Hepatocyte (in vitro differentiated cells): ENCODE data around the gene C16orf87. TPM values are rescaled to one million over a fixed set of nuclear protein-coding genes. Genes with fewer than 3 reads are reported as not detected.

Source experiments
- DNase-seq: peaks from one replicate; pipeline ENCODE4 v3.0.0-alpha.2; 2016; ENCODE audit warnings: low spot score
- H2AFZ ChIP-seq: fragments of 200-600 bp; sonication (generic); 2 replicates; pipeline ENCODE4 v1.6.0; 2016; ENCODE audit warnings: antibody characterized with exemption, mild to moderate bottlenecking
- H3K27ac ChIP-seq: fragments of 200-600 bp; sonication (generic); 2 replicates; pipeline ENCODE4 v1.5.1; 2016; ENCODE audit warnings: mild to moderate bottlenecking
- H3K27me3 ChIP-seq: fragments of 200-600 bp; sonication (generic); 2 replicates; pipeline ENCODE4 v1.6.1; 2016
- H3K36me3 ChIP-seq: fragments of 200-600 bp; sonication (generic); replicated peaks from 2 replicates; pipeline ENCODE4 v1.5.1; 2016; ENCODE audit warnings: low read depth; ENCODE audit not compliant: insufficient read depth
- H3K4me1 ChIP-seq: fragments of 200-600 bp; sonication (generic); 2 replicates; pipeline ENCODE4 v1.5.1; 2016; ENCODE audit warnings: mild to moderate bottlenecking, moderate library complexity; ENCODE audit not compliant: insufficient read depth
- H3K4me2 ChIP-seq: fragments of 200-600 bp; sonication (generic); 2 replicates; pipeline ENCODE4 v1.6.0; 2016
- H3K4me3 ChIP-seq: fragments of 200-600 bp; sonication (generic); 2 replicates; pipeline ENCODE4 v1.5.1; 2016; ENCODE audit warnings: mild to moderate bottlenecking
- H3K79me2 ChIP-seq: fragments of 200-600 bp; sonication (generic); 2 replicates; pipeline ENCODE4 v1.6.0; 2017; ENCODE audit warnings: mild to moderate bottlenecking
- H3K9me2 ChIP-seq: fragments of 200-600 bp; sonication (generic); replicated peaks from 2 replicates; pipeline ENCODE4 v1.6.0; 2017; ENCODE audit warnings: mild to moderate bottlenecking; ENCODE audit not compliant: insufficient read depth
- H3K9me3 ChIP-seq: fragments of 200-600 bp; sonication (generic); 2 replicates; pipeline ENCODE4 v1.5.1; 2016; ENCODE audit warnings: low read depth, mild to moderate bottlenecking
- H4K20me1 ChIP-seq: fragments of 200-600 bp; sonication (generic); 2 replicates; pipeline ENCODE4 v1.6.0; 2016; ENCODE audit warnings: mild to moderate bottlenecking; ENCODE audit not compliant: insufficient read depth, poor library complexity, severe bottlenecking
- CTCF ChIP-seq: fragments of 200-600 bp; sonication (generic); IDR thresholded peaks from 2 replicates; pipeline ENCODE4 v1.5.1; 2016; ENCODE audit warnings: antibody characterized with exemption, mild to moderate bottlenecking; ENCODE audit not compliant: poor library complexity
- EZH2 ChIP-seq: fragments of 200-600 bp; sonication (generic); IDR thresholded peaks from 2 replicates; pipeline ENCODE4 v1.6.1; 2016; ENCODE audit warnings: antibody characterized with exemption, mild to moderate bottlenecking, borderline replicate concordance
- EZH2phosphoT487 ChIP-seq: fragments of 200-600 bp; sonication (generic); IDR thresholded peaks from one replicate; pipeline ENCODE4 v1.6.1; 2018; ENCODE audit warnings: antibody characterized with exemption, mild to moderate bottlenecking, low read depth, moderate library complexity; ENCODE audit not compliant: unreplicated experiment, severe bottlenecking
- WGBS: methylation state at CpG from one replicate; pipeline ENCODE4 v1.1.6; 2016; ENCODE audit warnings: low lambda C conversion rate; ENCODE audit errors: missing lambda C conversion rate; 5-methylcytosine and 5-hydroxymethylcytosine counted together
- polyA plus RNA-seq: library from polyadenylated mRNA; unstranded; fragments of >200 nt; fragmentation: Nextera tagmentation; extraction: Ambion mirVana; gene quantifications from 2 replicates; pipeline ENCODE4 v1.2.1, GENCODE V29; 2016
- total RNA-seq: library from RNA; depleted of rRNA; stranded (reverse); fragments of >200 nt; gene quantifications from 2 replicates; pipeline ENCODE4 v1.2.3, GENCODE V29; 2014

Gene C16orf87
- total and polyA plus RNA-seq, 2 experiments from 2014 or later: 24.9 to 25.1 TPM

GRCh38 chr16:46850619-46851555 lies 19.9 kb upstream of the C16orf87 start:
- Histone ChIP-seq H3K4me2 (no peak overlapping the region), H3K4me1 (peaks cover 4% of the 10 kb centered on the region), H3K27me3 (no peaks in the 10 kb centered on the region), H4K20me1 (no peaks in the 10 kb centered on the region), H3K9me2 (no peaks in the 10 kb centered on the region), H3K36me3 (no peaks in the 10 kb centered on the region), H3K9me3 (no peaks in the 10 kb centered on the region), H3K79me2 (no peaks in the 10 kb centered on the region), H3K27ac (no peak overlapping the region), H2AFZ (no peak overlapping the region), H3K4me3 (no peak overlapping the region)
- TF ChIP-seq EZH2phosphoT487 (no peak), EZH2 (no peak), CTCF (no peak)
- WGBS: 72% methylated on average over 5 of the region's 5 CpGs
- DNase-seq: no peak

- H3K27me3 ChIP-seq: no peaks in the 10 kb centered on the region
- H3K4me2 ChIP-seq: no peak overlapping the region
- no peak for TF ChIP-seq CTCF
- TF ChIP-seq EZH2phosphoT487: no peak
- TF ChIP-seq EZH2: no peak
- H4K20me1 ChIP-seq: no peaks in the 10 kb centered on the region
- DNase-seq: no peak
- H3K4me1 ChIP-seq: peaks cover under 1% of the 10 kb centered on the region
- no peak overlapping the region for H2AFZ ChIP-seq
- no peaks in the 10 kb centered on the region for H3K9me2 ChIP-seq
- no peak overlapping the region for H3K4me3 ChIP-seq
- WGBS: 83% methylated on average over 5 of the region's 5 CpGs
- no peaks in the 10 kb centered on the region for H3K9me3 ChIP-seq
- no peaks in the 10 kb centered on the region for H3K79me2 ChIP-seq
- H3K36me3 ChIP-seq: no peaks in the 10 kb centered on the region
- no peak overlapping the region for H3K27ac ChIP-seq
Observed at GRCh38 chr16:46848768-46849764, 18.1 kb upstream of the C16orf87 start.

GRCh38 chr16:46845952-46846351 lies 15.0 kb upstream of the C16orf87 start:
- no peak for TF ChIP-seq EZH2phosphoT487
- TF ChIP-seq EZH2: no peak
- TF ChIP-seq CTCF: no peak
- no peak overlapping the region for H3K27ac ChIP-seq
- H3K4me1 ChIP-seq: no peaks in the 10 kb centered on the region
- H3K36me3 ChIP-seq: no peaks in the 10 kb centered on the region
- H3K9me2 ChIP-seq: no peaks in the 10 kb centered on the region
- no peaks in the 10 kb centered on the region for H3K9me3 ChIP-seq
- H3K27me3 ChIP-seq: no peaks in the 10 kb centered on the region
- no peak for DNase-seq
- 93% methylated on average over 5 of the region's 5 CpGs for WGBS
- H2AFZ ChIP-seq: no peak overlapping the region
- no peak overlapping the region for H3K4me2 ChIP-seq
- no peaks in the 10 kb centered on the region for H4K20me1 ChIP-seq
- H3K4me3 ChIP-seq: no peak overlapping the region
- H3K79me2 ChIP-seq: no peaks in the 10 kb centered on the region
